Activated T-helper 2 cell treated with anti-CD3 and anti-CD28 coated beads, Interferon-gamma antibody, Interleukin-2, Interleukin-4, amounts not matched to agents 10 μg/mL and 5 μg/mL and 100 μg/mL, durations not matched to agents 14 hours and 24 hours and 36 hours (primary cell): ENCODE results near the gene SKAP2. TPM values are rescaled to one million over a fixed set of nuclear protein-coding genes. Genes with fewer than 3 reads are reported as not detected.

Source experiments
- DNase-seq: peaks from one replicate; pipeline ENCODE4 v3.0.0; 2021; ENCODE audit warnings: low spot score
- H3K27ac Mint-ChIP-seq: one replicate; pipeline ENCODE4 v1.8.0; 2021; ENCODE audit warnings: mixed read lengths
- H3K27me3 Mint-ChIP-seq: one replicate; pipeline ENCODE4 v1.8.0; 2021; ENCODE audit warnings: low read depth, mixed read lengths
- H3K36me3 Mint-ChIP-seq: one replicate; pipeline ENCODE4 v1.8.0; 2021; ENCODE audit warnings: low read depth, mixed read lengths
- H3K4me1 Mint-ChIP-seq: one replicate; pipeline ENCODE4 v1.8.0; 2021; ENCODE audit warnings: low read depth, mixed read lengths
- H3K4me3 Mint-ChIP-seq: one replicate; pipeline ENCODE4 v1.8.0; 2021; ENCODE audit warnings: low read depth, mild to moderate bottlenecking, moderate library complexity, mixed read lengths
- H3K9me3 Mint-ChIP-seq: one replicate; pipeline ENCODE4 v1.8.0; 2021; ENCODE audit warnings: mixed read lengths
- intact Hi-C: fragments of 100-400 bp; cut with micrococcal nuclease; formaldehyde crosslinking; loops from one replicate; pipeline ENCODE4 v1.15.1; 2023
- total RNA-seq: library from RNA; stranded (reverse); gene quantifications from 2 replicates; pipeline ENCODE4 v1.2.3, GENCODE V29; 2022

Gene SKAP2
- total RNA-seq, 1 donor from 2014 or later = 8.2 TPM

- no peak for DNase-seq
- H3K9me3 Mint-ChIP-seq = no peaks in the 10 kb centered on the region
- no peak overlapping the region for H3K27ac Mint-ChIP-seq
- intact Hi-C loops = no loop called here
- no peak overlapping the region for H3K4me3 Mint-ChIP-seq
- no peaks in the 10 kb centered on the region for H3K36me3 Mint-ChIP-seq
- H3K27me3 Mint-ChIP-seq = peaks cover 2% of the 10 kb centered on the region
- H3K4me1 Mint-ChIP-seq = peaks cover 15% of the 10 kb centered on the region
Measured at GRCh38 chr7:26629696-26630095, 234.7 kb downstream of the SKAP2 start.

GRCh38 chr7:26627891-26628341 lies 236.5 kb downstream of the SKAP2 start:
- intact Hi-C loops = no loop called here
- Mint-ChIP-seq H3K36me3 (no peaks in the 10 kb centered on the region), H3K4me1 (peaks cover 2% of the 10 kb centered on the region)

GRCh38 chr7:26627221-26627620 lies 237.2 kb downstream of the SKAP2 start:
- DNase-seq = no peak
- Mint-ChIP-seq H3K27ac (no peak overlapping the region), H3K9me3 (no peaks in the 10 kb centered on the region), H3K4me3 (no peak overlapping the region), H3K36me3 (no peaks in the 10 kb centered on the region), H3K4me1 (no peaks in the 10 kb centered on the region), H3K27me3 (no peaks in the 10 kb centered on the region)
- intact Hi-C loops = no loop called here

More at GRCh38 chr7:26627891-26628341, 236.5 kb downstream of the SKAP2 start:
- no peak for DNase-seq
- no peak overlapping the region for H3K27ac Mint-ChIP-seq
- no peak overlapping the region for H3K4me3 Mint-ChIP-seq
- no peaks in the 10 kb centered on the region for H3K9me3 Mint-ChIP-seq
- no peaks in the 10 kb centered on the region for H3K27me3 Mint-ChIP-seq

GRCh38 chr7:26626687-26627086 lies 237.7 kb downstream of the SKAP2 start:
- Mint-ChIP-seq H3K4me1 (no peaks in the 10 kb centered on the region), H3K9me3 (no peaks in the 10 kb centered on the region), H3K27me3 (no peaks in the 10 kb centered on the region), H3K27ac (no peak overlapping the region), H3K4me3 (no peak overlapping the region), H3K36me3 (no peaks in the 10 kb centered on the region)
- no peak for DNase-seq
- intact Hi-C loops = no loop called here

DNA sequence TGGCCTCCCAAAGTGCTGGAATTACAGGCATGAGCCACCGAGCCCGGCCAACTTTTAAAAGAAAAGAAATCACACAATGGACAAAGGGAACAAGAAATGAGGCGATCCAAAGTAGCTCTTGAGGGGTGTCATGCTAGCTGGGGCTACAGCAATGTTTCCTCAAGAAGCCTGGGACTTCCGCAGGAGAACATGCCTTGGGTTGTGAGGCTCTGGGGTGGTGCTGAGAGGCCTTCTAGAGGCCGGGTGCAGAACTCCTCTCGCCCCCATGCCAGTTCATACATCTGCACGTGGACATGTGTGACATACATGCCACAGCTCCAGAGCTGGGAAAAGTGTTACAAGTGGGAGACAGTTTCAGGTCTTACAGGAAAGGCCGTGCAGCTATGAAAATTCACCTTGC lies 238.2 kb downstream of the SKAP2 start:
- intact Hi-C loops = no loop called here
- H3K36me3 Mint-ChIP-seq = no peaks in the 10 kb centered on the region
- no peak overlapping the region for H3K4me3 Mint-ChIP-seq
- H3K9me3 Mint-ChIP-seq = no peaks in the 10 kb centered on the region
- no peaks in the 10 kb centered on the region for H3K4me1 Mint-ChIP-seq
- H3K27ac Mint-ChIP-seq = no peak overlapping the region
- no peaks in the 10 kb centered on the region for H3K27me3 Mint-ChIP-seq
- DNase-seq = no peak

GRCh38 chr7:26625286-26625685 lies 239.1 kb downstream of the SKAP2 start:
- Mint-ChIP-seq H3K36me3 (no peaks in the 10 kb centered on the region), H3K27ac (no peak overlapping the region), H3K4me3 (no peak overlapping the region), H3K27me3 (no peaks in the 10 kb centered on the region), H3K9me3 (no peaks in the 10 kb centered on the region), H3K4me1 (no peaks in the 10 kb centered on the region)
- intact Hi-C loops = no loop called here
- DNase-seq = no peak

GRCh38 chr7:26624839-26625238 lies 239.6 kb downstream of the SKAP2 start:
- no peaks in the 10 kb centered on the region for H3K4me1 Mint-ChIP-seq
- H3K27ac Mint-ChIP-seq = no peak overlapping the region
- intact Hi-C loops = no loop called here
- H3K9me3 Mint-ChIP-seq = no peaks in the 10 kb centered on the region
- DNase-seq = no peak
- no peaks in the 10 kb centered on the region for H3K36me3 Mint-ChIP-seq
- H3K4me3 Mint-ChIP-seq = no peak overlapping the region
- no peaks in the 10 kb centered on the region for H3K27me3 Mint-ChIP-seq

GRCh38 chr7:26624431-26624830 lies 240.0 kb downstream of the SKAP2 start:
- no peak for DNase-seq
- no peaks in the 10 kb centered on the region for H3K27me3 Mint-ChIP-seq
- no peaks in the 10 kb centered on the region for H3K9me3 Mint-ChIP-seq
- H3K4me3 Mint-ChIP-seq = no peak overlapping the region
- no peaks in the 10 kb centered on the region for H3K36me3 Mint-ChIP-seq
- intact Hi-C loops = no loop called here
- no peaks in the 10 kb centered on the region for H3K4me1 Mint-ChIP-seq
- no peak overlapping the region for H3K27ac Mint-ChIP-seq

DNA sequence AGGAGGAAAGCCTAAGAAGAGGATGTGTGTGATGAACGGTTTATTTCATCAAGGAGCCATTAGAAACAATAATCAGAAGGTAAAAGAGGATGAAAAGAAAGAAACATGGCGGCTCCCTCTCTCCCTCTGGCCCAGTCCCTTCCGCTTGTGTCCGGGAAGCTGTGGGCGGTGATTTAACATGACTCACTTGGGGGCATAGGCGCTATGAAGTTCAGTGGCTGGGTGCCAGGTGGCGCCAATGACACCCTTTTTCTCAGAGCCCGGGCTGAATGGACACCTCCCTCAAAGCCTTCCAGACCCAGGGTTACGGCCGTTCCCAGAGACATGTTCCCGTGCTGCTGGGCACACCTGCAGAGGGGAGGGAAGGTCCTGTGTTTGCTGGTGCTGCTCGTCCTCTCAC lies 244.0 kb downstream of the SKAP2 start:
- H3K27ac Mint-ChIP-seq = no peak overlapping the region
- H3K4me3 Mint-ChIP-seq = no peak overlapping the region
- H3K27me3 Mint-ChIP-seq = no peaks in the 10 kb centered on the region
- no peak for DNase-seq
- H3K9me3 Mint-ChIP-seq = no peaks in the 10 kb centered on the region
- H3K4me1 Mint-ChIP-seq = no peaks in the 10 kb centered on the region
- H3K36me3 Mint-ChIP-seq = no peaks in the 10 kb centered on the region
- intact Hi-C loops = no loop called here

- Mint-ChIP-seq H3K9me3 (no peaks in the 10 kb centered on the region), H3K27ac (no peak overlapping the region), H3K4me3 (no peak overlapping the region), H3K36me3 (no peaks in the 10 kb centered on the region), H3K4me1 (no peaks in the 10 kb centered on the region), H3K27me3 (no peaks in the 10 kb centered on the region)
- no peak for DNase-seq
- intact Hi-C loops = no loop called here
Measured at GRCh38 chr7:26619348-26619984, 244.9 kb downstream of the SKAP2 start.

DNA sequence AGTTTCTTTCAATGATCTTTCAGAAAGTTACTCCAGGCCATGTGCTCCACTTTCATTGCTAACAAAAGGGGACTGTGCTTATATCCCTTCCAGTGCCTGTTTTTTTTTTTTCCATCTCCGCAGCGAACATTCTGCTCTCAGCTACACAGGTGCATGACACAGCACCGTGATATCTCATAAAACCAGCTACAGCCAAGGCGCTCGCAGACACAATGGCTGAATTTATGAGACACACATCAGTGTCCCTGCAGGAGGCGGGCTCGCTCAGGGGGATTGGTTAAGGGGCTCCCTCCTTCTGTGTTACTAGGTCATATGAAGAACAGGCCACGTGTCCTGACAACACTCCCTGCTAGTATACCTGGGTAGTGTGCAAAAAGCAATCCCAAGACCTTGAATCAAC lies 245.5 kb downstream of the SKAP2 start:
- no peak for DNase-seq
- H3K36me3 Mint-ChIP-seq = no peaks in the 10 kb centered on the region
- no peak overlapping the region for H3K27ac Mint-ChIP-seq
- no peaks in the 10 kb centered on the region for H3K4me1 Mint-ChIP-seq
- no peaks in the 10 kb centered on the region for H3K9me3 Mint-ChIP-seq
- H3K27me3 Mint-ChIP-seq = no peaks in the 10 kb centered on the region
- intact Hi-C loops = no loop called here
- H3K4me3 Mint-ChIP-seq = no peak overlapping the region

GRCh38 chr7:26618449-26618848 lies 245.9 kb downstream of the SKAP2 start:
- Mint-ChIP-seq H3K27ac (no peak overlapping the region), H3K27me3 (no peaks in the 10 kb centered on the region), H3K36me3 (no peaks in the 10 kb centered on the region), H3K9me3 (no peaks in the 10 kb centered on the region), H3K4me3 (no peak overlapping the region), H3K4me1 (no peaks in the 10 kb centered on the region)
- intact Hi-C loops = no loop called here
- no peak for DNase-seq
